Activated T-helper 17 cell treated with anti-CD3 and anti-CD28 coated beads, Interleukin-2, amount 50 U/mL, for 72 hours (primary cell): ENCODE results near the gene TLCD1. TPM values are rescaled to one million over a fixed set of nuclear protein-coding genes. Genes with fewer than 3 reads are reported as not detected.

ENCODE experiments used
- ATAC-seq: fragments of 150-1000 bp; cut with Tn5 transposase; replicated peaks from 2 replicates; pipeline ENCODE4 v1.10.0; 2021; ENCODE audit warnings: mild to moderate bottlenecking, moderate library complexity
- H3K27ac Mint-ChIP-seq: one replicate; pipeline ENCODE4 v1.8.0; 2022; ENCODE audit warnings: mixed read lengths
- H3K27me3 Mint-ChIP-seq: one replicate; pipeline ENCODE4 v1.8.0; 2022; ENCODE audit warnings: mixed read lengths
- H3K36me3 Mint-ChIP-seq: one replicate; pipeline ENCODE4 v1.8.0; 2022; ENCODE audit warnings: low read depth, mild to moderate bottlenecking, mixed read lengths
- H3K4me1 Mint-ChIP-seq: one replicate; pipeline ENCODE4 v1.8.0; 2022; ENCODE audit warnings: mixed read lengths
- H3K4me3 Mint-ChIP-seq: one replicate; pipeline ENCODE4 v1.8.0; 2022; ENCODE audit warnings: mild to moderate bottlenecking, mixed read lengths
- H3K9me3 Mint-ChIP-seq: one replicate; pipeline ENCODE4 v1.8.0; 2022; ENCODE audit warnings: mixed read lengths
- total RNA-seq, 2 donors: library from RNA; stranded (reverse); gene quantifications; one replicate each; pipeline ENCODE4 v1.2.3, GENCODE V29; 2022

The TLCD1 gene, protein sequence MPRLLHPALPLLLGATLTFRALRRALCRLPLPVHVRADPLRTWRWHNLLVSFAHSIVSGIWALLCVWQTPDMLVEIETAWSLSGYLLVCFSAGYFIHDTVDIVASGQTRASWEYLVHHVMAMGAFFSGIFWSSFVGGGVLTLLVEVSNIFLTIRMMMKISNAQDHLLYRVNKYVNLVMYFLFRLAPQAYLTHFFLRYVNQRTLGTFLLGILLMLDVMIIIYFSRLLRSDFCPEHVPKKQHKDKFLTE
- total RNA-seq = 10 to 100 TPM in 1 of 2 donors, 1 to 10 TPM in 1; 4.8 to 13.4 TPM

DNA sequence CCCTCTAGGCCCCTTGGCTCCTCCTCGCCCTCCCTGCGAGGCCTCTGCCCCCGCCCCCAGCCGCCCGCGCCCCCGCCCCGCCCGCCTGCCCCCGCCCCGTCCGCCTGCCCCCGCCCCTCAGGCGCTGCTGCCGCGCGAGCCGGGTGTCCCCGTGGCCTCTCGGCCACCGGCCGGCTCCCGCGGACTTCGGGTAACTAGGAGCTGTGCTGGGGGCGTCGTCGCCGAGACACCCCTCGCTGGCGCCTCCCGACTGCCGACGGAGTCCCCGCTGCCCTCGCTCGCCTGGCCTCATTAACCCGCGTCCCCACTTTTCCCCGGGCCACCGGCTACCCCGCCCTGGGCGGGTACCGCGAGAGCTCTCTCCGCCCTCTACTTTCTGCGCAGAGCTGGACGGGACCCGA is at the start of gene TLCD1:
TSS of gene TLCD1 (minus strand) at position 8 of the 401 bp plus-strand sequence. CDS start 136 bp downstream, outside the sequence.
- ATAC-seq = peak; percentile 27
- H3K36me3 Mint-ChIP-seq = peaks cover 64% of the 10 kb centered on the region
- H3K9me3 Mint-ChIP-seq = no peaks in the 10 kb centered on the region
- H3K27me3 Mint-ChIP-seq = no peaks in the 10 kb centered on the region
- H3K4me3 Mint-ChIP-seq = peak within 1 kb of the TSS; percentile 100
- H3K4me1 Mint-ChIP-seq = peaks cover 27% of the 10 kb centered on the region
- peak within 1 kb of the TSS; percentile 99 for H3K27ac Mint-ChIP-seq

DNA sequence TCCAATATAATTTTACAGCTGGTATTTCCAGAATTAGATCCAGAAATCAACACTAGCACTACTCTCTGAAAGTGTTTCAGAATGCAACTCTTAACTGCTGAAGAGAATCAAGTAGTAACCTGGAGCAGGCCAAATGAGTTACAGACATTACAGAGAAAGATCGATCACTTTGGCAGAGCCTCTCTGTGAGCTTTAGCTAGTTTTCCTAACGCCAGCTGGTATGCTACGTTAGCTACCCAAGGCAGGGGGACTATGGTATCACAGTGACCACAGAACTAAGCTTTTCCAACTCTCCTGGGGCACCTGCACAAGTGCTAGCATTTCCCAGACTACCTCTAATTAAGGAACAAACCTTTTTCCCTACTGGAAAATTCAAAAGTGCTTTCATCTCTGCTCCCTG is 48.2 kb upstream of the TLCD1 start:
- ATAC-seq = peak; percentile 15
- Mint-ChIP-seq H3K36me3 (peaks cover 62% of the 10 kb centered on the region), H3K4me1 (peaks cover 30% of the 10 kb centered on the region), H3K4me3 (no peak overlapping the region), H3K9me3 (no peaks in the 10 kb centered on the region), H3K27ac (peak overlapping the region; percentile 66), H3K27me3 (no peaks in the 10 kb centered on the region)

DNA sequence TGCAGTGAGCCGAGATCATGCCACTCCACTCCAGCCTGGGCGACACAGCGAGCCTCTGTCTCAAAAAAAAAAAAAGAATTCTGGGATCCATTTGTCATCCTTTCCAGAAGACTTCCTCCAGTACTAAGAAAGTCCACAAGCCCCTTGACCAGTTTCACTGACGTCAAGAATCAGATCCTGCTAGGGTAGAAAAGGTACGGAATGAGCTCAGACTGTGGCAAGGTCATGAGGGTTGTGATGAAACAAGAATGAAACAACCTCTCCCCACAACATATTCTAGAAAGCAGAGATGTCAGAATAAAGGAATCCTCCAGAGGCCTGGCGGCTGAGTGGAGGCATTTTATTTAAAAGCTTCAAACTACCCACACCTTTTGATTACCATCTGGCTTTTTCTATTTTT is 47.7 kb upstream of the TLCD1 start:
- Mint-ChIP-seq H3K27me3 (no peaks in the 10 kb centered on the region), H3K36me3 (peaks cover 59% of the 10 kb centered on the region), H3K4me3 (no peak overlapping the region), H3K27ac (peak overlapping the region; percentile 66), H3K9me3 (no peaks in the 10 kb centered on the region), H3K4me1 (peaks cover 25% of the 10 kb centered on the region)
- peak; percentile 93 for ATAC-seq

- Mint-ChIP-seq H3K36me3 (peaks cover 85% of the 10 kb centered on the region), H3K4me3 (peak overlapping the region; percentile 16), H3K9me3 (no peaks in the 10 kb centered on the region), H3K4me1 (peaks cover 26% of the 10 kb centered on the region), H3K27ac (peak overlapping the region; percentile 84), H3K27me3 (no peaks in the 10 kb centered on the region)
- no peak for ATAC-seq
Observed at GRCh38 chr17:28765038-28765437, 39.0 kb upstream of the TLCD1 start.

DNA sequence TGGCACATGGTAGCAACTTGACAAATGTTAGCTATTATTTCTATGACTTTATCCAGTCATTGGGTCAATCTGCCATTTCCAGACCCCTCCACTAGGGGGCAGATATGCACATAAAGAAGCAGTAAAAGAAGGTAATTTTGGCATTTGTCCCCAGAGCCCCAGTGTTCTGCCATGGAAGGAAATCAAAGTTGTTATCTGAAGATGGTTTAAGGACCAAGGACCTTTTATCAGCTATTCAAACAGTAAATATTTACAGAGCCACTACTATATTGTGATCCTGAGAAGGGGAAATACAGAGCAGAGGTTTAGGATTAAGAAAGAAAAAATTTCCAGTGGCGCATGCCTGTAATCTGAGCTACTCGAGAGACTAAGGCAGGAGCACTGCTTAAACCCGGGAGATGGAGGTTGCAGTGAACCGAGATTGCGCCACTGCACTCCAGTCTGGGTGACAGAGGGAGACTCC is 37.8 kb upstream of the TLCD1 start:
- peak overlapping the region; percentile 70 for H3K27ac Mint-ChIP-seq
- peak overlapping the region; percentile 50 for H3K4me3 Mint-ChIP-seq
- no peaks in the 10 kb centered on the region for H3K9me3 Mint-ChIP-seq
- H3K27me3 Mint-ChIP-seq = no peaks in the 10 kb centered on the region
- peaks cover 90% of the 10 kb centered on the region for H3K36me3 Mint-ChIP-seq
- peak; percentile 41 for ATAC-seq
- H3K4me1 Mint-ChIP-seq = peaks cover 20% of the 10 kb centered on the region

- H3K27ac Mint-ChIP-seq = peak overlapping the region; percentile 70
- no peaks in the 10 kb centered on the region for H3K27me3 Mint-ChIP-seq
- no peaks in the 10 kb centered on the region for H3K9me3 Mint-ChIP-seq
- ATAC-seq = peak; percentile 88
- peaks cover 90% of the 10 kb centered on the region for H3K36me3 Mint-ChIP-seq
- H3K4me1 Mint-ChIP-seq = peaks cover 20% of the 10 kb centered on the region
- peak overlapping the region; percentile 50 for H3K4me3 Mint-ChIP-seq
Observed at GRCh38 chr17:28763137-28763799, 37.2 kb upstream of the TLCD1 start.

- no peaks in the 10 kb centered on the region for H3K9me3 Mint-ChIP-seq
- peak overlapping the region; percentile 67 for H3K27ac Mint-ChIP-seq
- peaks cover 94% of the 10 kb centered on the region for H3K36me3 Mint-ChIP-seq
- peak overlapping the region; percentile 16 for H3K4me3 Mint-ChIP-seq
- peaks cover 20% of the 10 kb centered on the region for H3K4me1 Mint-ChIP-seq
- H3K27me3 Mint-ChIP-seq = no peaks in the 10 kb centered on the region
- no peak for ATAC-seq
Observed at GRCh38 chr17:28760601-28761562, 34.8 kb upstream of the TLCD1 start.

DNA sequence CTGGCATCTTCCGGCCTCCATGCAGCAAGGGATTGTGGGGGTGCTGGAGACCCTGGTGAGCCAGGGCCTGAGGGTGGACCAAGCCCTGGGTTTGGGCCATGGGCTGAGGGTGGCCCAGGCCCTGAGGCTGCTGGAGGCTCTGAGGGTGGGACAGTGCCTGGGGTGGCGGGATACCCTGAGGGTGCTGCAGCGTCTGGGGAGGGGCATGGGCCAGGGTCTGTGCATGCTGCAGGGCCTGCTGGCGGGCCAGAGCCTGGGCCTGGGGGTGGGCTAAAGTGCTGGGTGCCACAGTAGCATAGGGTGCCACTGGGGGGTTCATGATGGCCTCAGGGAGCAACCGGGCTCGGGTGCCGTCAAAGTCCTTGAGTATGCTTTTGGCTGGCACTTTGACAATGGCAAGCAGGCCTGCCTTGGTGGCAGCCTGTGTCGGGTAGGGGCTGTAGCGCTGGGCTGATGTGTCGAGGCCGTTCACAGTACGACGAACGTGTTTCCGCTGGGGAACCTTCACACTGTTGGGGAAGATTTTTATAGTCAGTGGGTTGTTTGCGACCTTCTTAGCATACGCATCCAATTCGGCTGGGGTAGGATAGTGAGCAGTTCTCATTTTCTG is 33.3 kb upstream of the TLCD1 start:
- no peaks in the 10 kb centered on the region for H3K9me3 Mint-ChIP-seq
- ATAC-seq = no peak
- H3K27ac Mint-ChIP-seq = no peak overlapping the region
- H3K36me3 Mint-ChIP-seq = peaks cover 83% of the 10 kb centered on the region
- H3K4me3 Mint-ChIP-seq = no peak overlapping the region
- H3K4me1 Mint-ChIP-seq = peaks cover 14% of the 10 kb centered on the region
- no peaks in the 10 kb centered on the region for H3K27me3 Mint-ChIP-seq

- no peaks in the 10 kb centered on the region for H3K27me3 Mint-ChIP-seq
- H3K4me1 Mint-ChIP-seq = peaks cover 9% of the 10 kb centered on the region
- no peaks in the 10 kb centered on the region for H3K9me3 Mint-ChIP-seq
- no peak for ATAC-seq
- peaks cover 78% of the 10 kb centered on the region for H3K36me3 Mint-ChIP-seq
- no peak overlapping the region for H3K4me3 Mint-ChIP-seq
- no peak overlapping the region for H3K27ac Mint-ChIP-seq
Observed at GRCh38 chr17:28758411-28759121, 32.5 kb upstream of the TLCD1 start.

DNA sequence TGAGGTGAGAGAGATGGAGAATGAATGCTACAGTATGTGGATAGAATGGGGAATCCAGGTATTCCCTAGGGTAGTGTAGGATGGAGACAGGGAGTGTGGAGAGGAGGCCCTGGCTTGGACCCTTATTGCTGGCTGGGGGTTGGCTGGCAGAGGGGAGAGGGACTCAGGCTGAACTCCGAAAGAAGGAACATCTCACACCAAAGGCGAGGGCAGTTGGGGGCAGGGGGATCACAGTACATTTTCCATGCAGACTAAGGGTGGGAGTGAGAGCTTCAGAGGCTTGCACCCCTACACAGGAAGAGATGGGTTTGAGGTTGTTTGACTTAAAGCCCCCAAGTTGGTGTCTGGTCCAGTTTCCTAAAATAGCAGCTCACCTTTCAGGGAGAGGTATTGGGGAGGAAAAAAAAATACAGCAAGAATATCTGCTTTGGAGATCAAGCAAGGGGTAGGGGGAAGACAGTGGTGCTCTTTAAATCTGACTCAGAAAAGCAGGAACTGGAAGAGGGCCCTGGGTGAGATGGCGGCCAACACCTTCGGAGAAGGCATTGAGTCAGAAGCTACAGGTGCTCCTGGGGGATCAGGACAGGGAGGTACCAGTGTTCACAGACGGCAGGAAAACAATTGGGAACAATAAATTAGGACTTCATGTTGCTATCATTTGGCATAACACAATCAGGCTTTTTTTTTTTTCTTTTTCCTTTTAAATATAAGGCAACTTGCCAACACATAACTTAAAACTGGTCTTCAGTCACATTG is 30.2 kb upstream of the TLCD1 start:
- H3K4me3 Mint-ChIP-seq = no peak overlapping the region
- H3K9me3 Mint-ChIP-seq = no peaks in the 10 kb centered on the region
- peaks cover 73% of the 10 kb centered on the region for H3K36me3 Mint-ChIP-seq
- ATAC-seq = no peak
- H3K27ac Mint-ChIP-seq = peak overlapping the region; percentile 32
- H3K4me1 Mint-ChIP-seq = peaks cover under 1% of the 10 kb centered on the region
- no peaks in the 10 kb centered on the region for H3K27me3 Mint-ChIP-seq

DNA sequence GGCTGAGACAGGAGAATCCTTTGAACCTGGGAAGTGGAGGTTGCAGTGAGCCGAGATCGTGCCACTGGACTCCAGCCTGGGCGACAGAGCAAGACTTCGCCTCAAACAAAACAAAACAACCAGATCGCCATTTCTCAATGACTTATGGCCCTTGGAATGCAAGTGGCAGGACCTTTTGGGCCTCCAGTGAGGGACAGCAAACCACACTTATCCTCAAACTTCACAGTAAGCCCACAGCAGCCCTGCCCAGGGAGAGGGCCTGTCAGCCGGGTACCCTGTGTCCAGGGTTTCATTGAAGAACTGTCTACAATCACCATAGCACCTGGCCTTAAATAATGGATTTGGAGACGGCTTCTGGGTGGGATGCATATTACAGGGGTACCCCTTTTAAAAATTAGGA is 29.5 kb upstream of the TLCD1 start:
- no peaks in the 10 kb centered on the region for H3K27me3 Mint-ChIP-seq
- H3K4me1 Mint-ChIP-seq = no peaks in the 10 kb centered on the region
- H3K4me3 Mint-ChIP-seq = no peak overlapping the region
- peaks cover 73% of the 10 kb centered on the region for H3K36me3 Mint-ChIP-seq
- H3K27ac Mint-ChIP-seq = peak overlapping the region; percentile 32
- no peak for ATAC-seq
- no peaks in the 10 kb centered on the region for H3K9me3 Mint-ChIP-seq

GRCh38 chr17:28751600-28752366 is 25.8 kb upstream of the TLCD1 start:
- ATAC-seq = no peak
- H3K4me3 Mint-ChIP-seq = no peak overlapping the region
- no peaks in the 10 kb centered on the region for H3K9me3 Mint-ChIP-seq
- peaks cover 8% of the 10 kb centered on the region for H3K4me1 Mint-ChIP-seq
- H3K27ac Mint-ChIP-seq = no peak overlapping the region
- no peaks in the 10 kb centered on the region for H3K27me3 Mint-ChIP-seq
- H3K36me3 Mint-ChIP-seq = peaks cover 73% of the 10 kb centered on the region
